B cell (primary cell): ENCODE results near the gene NF2. TPM values are rescaled to one million over a fixed set of nuclear protein-coding genes. Genes with fewer than 3 reads are reported as not detected.

Source experiments
- ATAC-seq: fragments of 200-7000 bp; cut with Tn5 transposase; one replicate; pipeline ENCODE4 v1.10.0; 2021; ENCODE audit warnings: low read depth, mild to moderate bottlenecking, moderate number of reproducible peaks, moderate library complexity
- CTCF ChIA-PET: fragments of 350-600 bp; sonication (Branson Sonifier 250); formaldehyde crosslinking; loops from one replicate; lab custom pipeline; 2021; ENCODE audit warnings: antibody characterized with exemption, inconsistent platforms; lab: Charles Lee
- POLR2A ChIA-PET: fragments of 350-600 bp; sonication (Branson Sonifier 250); formaldehyde crosslinking; loops from one replicate; lab custom pipeline; 2021; ENCODE audit warnings: antibody characterized with exemption; lab: Charles Lee
- DNase-seq: peaks from one replicate; pipeline ENCODE4 v3.0.0; 2013
- H2AFZ ChIP-seq: 2 replicates; pipeline ENCODE4 v1.6.1; 2012; ENCODE audit warnings: mild to moderate bottlenecking, low read depth, low read length; ENCODE audit not compliant: insufficient read depth, poor library complexity, severe bottlenecking
- H3K27ac ChIP-seq, 2 donors: 1 replicate in 1 of 2; 2 replicates in 1 of 2; pipeline ENCODE4 v1.5.1; 2012 to 2013; ENCODE audit warnings: low read length in 2 of 2, mild to moderate bottlenecking in 2 of 2, moderate library complexity in 1 of 2
- H3K27me3 ChIP-seq, 4 experiments: fragments of 200-600 bp in 1 of 4; sonication (generic) in 1 of 4; replicated peaks in 1 of 4; 1 replicate in 2 of 4; 2 replicates in 2 of 4; pipeline versions ENCODE4 v1.6.1 to v1.7.0; 2013 to 2016; ENCODE audit warnings: low read length in 3 of 4, mild to moderate bottlenecking in 2 of 4, mixed read lengths in 1 of 4, moderate library complexity in 1 of 4; ENCODE audit not compliant: insufficient read depth in 4 of 4, control insufficient read depth in 3 of 4; ENCODE audit errors: control extremely low read depth in 1 of 4
- H3K36me3 ChIP-seq, 2 experiments: replicated peaks in 1 of 2; 1 replicate in 1 of 2; 2 replicates in 1 of 2; pipeline versions ENCODE4 v1.6.1 to v1.7.1; 2013; ENCODE audit warnings: low read length in 1 of 2; ENCODE audit not compliant: insufficient read depth in 2 of 2, control insufficient read depth in 1 of 2; ENCODE audit errors: control extremely low read depth in 1 of 2, extremely low read depth in 1 of 2
- H3K4me1 ChIP-seq, 2 donors: fragments of 200-600 bp in 1 of 2; sonication (generic) in 1 of 2; 1 replicate in 1 of 2; 2 replicates in 1 of 2; pipeline versions ENCODE4 v1.5.1 to v1.6.1; 2013 to 2017; ENCODE audit warnings: low read length in 2 of 2; ENCODE audit not compliant: control insufficient read depth in 2 of 2, insufficient read depth in 2 of 2
- H3K4me2 ChIP-seq: replicated peaks from 2 replicates; pipeline ENCODE3; 2012; ENCODE audit warnings: mild to moderate bottlenecking, low read depth, low read length; ENCODE audit not compliant: poor library complexity, severe bottlenecking
- H3K4me3 ChIP-seq, 5 experiments: fragments of 200-600 bp in 1 of 5; sonication (generic) in 1 of 5; 1 replicate in 3 of 5; 2 replicates in 2 of 5; pipeline versions ENCODE4 v1.5.1 to v1.7.0; 2011 to 2016; ENCODE audit warnings: low read length in 4 of 5, mild to moderate bottlenecking in 4 of 5, low read depth in 2 of 5, control low read depth in 1 of 5, moderate library complexity in 1 of 5; ENCODE audit not compliant: insufficient read depth in 1 of 5; ENCODE audit errors: control extremely low read depth in 1 of 5, extremely low read depth in 1 of 5
- H3K79me2 ChIP-seq: fragments of 200-600 bp; sonication (generic); one replicate; pipeline ENCODE4 v1.6.0; 2016; ENCODE audit warnings: low read length; ENCODE audit not compliant: control insufficient read depth, insufficient read depth
- H3K9ac ChIP-seq: fragments of 200-600 bp; sonication (generic); 2 replicates; pipeline ENCODE4 v1.6.1; 2017; ENCODE audit warnings: mild to moderate bottlenecking, low read length, moderate library complexity
- H3K9me3 ChIP-seq, 3 donors: one replicate each; pipeline versions ENCODE4 v1.6.1 to v1.7.1; 2013; ENCODE audit warnings: low read length in 2 of 3; ENCODE audit not compliant: control insufficient read depth in 2 of 3, insufficient read depth in 1 of 3; ENCODE audit errors: control extremely low read depth in 1 of 3
- H4K20me1 ChIP-seq: 2 replicates; pipeline ENCODE4 v1.6.0; 2012; ENCODE audit warnings: mild to moderate bottlenecking, low read length; ENCODE audit not compliant: insufficient read depth, control insufficient read depth, poor library complexity, severe bottlenecking
- H3K27ac Mint-ChIP-seq: one replicate; pipeline ENCODE4 v1.8.0; 2021; ENCODE audit warnings: mixed read lengths
- H3K27me3 Mint-ChIP-seq: one replicate; pipeline ENCODE4 v1.8.0; 2021; ENCODE audit warnings: mixed read lengths
- H3K4me1 Mint-ChIP-seq: one replicate; pipeline ENCODE4 v1.8.0; 2021; ENCODE audit warnings: mixed read lengths
- H3K4me3 Mint-ChIP-seq: one replicate; pipeline ENCODE4 v1.8.0; 2021; ENCODE audit warnings: mixed read lengths
- H3K9me3 Mint-ChIP-seq: one replicate; pipeline ENCODE4 v1.8.0; 2022; ENCODE audit warnings: mixed read lengths; ENCODE audit not compliant: insufficient read depth
- EZH2 ChIP-seq: IDR thresholded peaks from 2 replicates; pipeline ENCODE4 v1.6.1; 2012; ENCODE audit warnings: borderline replicate concordance, low read depth, mild to moderate bottlenecking, moderate library complexity, low read length; ENCODE audit not compliant: insufficient read depth, poor library complexity, severe bottlenecking
- WGBS: methylation state at CpG from one replicate; pipeline ENCODE4 v1.1.5; 2013; ENCODE audit warnings: missing lambda C conversion rate; ENCODE audit not compliant: insufficient coverage; 5-methylcytosine and 5-hydroxymethylcytosine counted together
- intact Hi-C: fragments of 100-400 bp; cut with micrococcal nuclease; formaldehyde crosslinking; loops from one replicate; pipeline ENCODE4 v1.10.0; 2022
- polyA plus RNA-seq: library from polyadenylated mRNA; depleted of rRNA; stranded (reverse); fragments of >200 nt; gene quantifications from 2 replicates; pipeline ENCODE4 v1.2.3, GENCODE V29; 2012
- total RNA-seq, 2 donors: library from RNA; stranded (reverse); fragments of 120-200 nt in 1 of 2; gene quantifications; 1 replicate in 1 of 2; 2 replicates in 1 of 2; pipeline versions ENCODE4 v1.2.3 to v1.2.4, GENCODE V29; 2013 to 2022
- TF ChIP-seq, protein P1 (sequence below): fragments of 200-600 bp; IDR thresholded peaks from one replicate; pipeline ENCODE4 v1.8.0; 2022; ENCODE audit warnings: antibody characterized with exemption, mild to moderate bottlenecking

The NF2 gene
- total and polyA plus RNA-seq, 2 donors (not counting 1 experiment from before 2014, with no cell fraction given) = 9.4 to 26.6 TPM

DNA sequence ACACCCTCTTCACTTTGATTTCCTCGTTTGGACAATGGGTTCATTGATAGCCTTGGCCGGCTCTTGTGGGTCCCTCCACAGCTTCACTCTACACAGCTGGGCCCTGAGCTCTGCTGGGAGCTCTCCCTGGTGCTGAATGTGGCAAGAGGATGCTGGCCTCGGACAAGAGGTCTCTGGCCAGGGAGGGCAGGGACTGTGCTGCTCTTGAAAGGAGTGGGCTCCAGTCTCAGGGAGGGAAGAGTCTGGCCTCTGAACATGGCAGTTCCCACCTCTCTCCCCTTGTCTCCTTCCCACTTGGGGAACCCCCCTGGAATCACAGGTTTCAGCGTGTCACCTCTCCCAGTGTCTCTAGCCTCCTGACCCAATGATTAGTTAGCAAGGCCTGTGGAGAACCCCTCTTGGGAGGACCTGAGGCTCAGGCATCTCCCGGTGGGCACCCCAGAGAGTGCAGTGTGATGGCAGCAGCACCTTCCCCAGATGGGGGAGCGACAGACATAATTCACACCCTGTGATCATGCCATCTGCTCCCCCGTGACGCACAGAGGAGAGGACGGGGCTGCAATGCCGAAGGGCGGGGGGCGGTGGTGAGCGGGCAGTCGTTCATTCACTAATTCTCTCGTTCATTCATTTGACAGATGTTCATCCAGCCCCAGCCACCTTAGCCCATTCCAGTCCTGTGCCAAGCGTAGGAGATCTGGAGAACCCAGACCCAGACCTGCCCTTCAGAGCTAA is 113.5 kb downstream of the NF2 start:
- Histone ChIP-seq H3K27me3 (peaks cover 0 to 40% (median 12%) of the 10 kb centered on the region in 4 experiments), H3K4me1 (peaks cover 7 to 8% of the 10 kb centered on the region in 2 donors), H3K9ac (no peak overlapping the region), H2AFZ (no peak overlapping the region), H3K36me3 (no peaks in the 10 kb centered on the region), H3K9me3 (no peaks in the 10 kb centered on the region), H3K27ac (no peak overlapping the region), H4K20me1 (no peaks in the 10 kb centered on the region), H3K4me3 (no peak overlapping the region), H3K4me2 (no peak overlapping the region), H3K79me2 (no peaks in the 10 kb centered on the region)
- Mint-ChIP-seq H3K4me3 (no peak overlapping the region), H3K27me3 (peaks cover 48% of the 10 kb centered on the region), H3K9me3 (no peaks in the 10 kb centered on the region), H3K27ac (no peak overlapping the region), H3K4me1 (peaks cover 9% of the 10 kb centered on the region)
- DNase-seq = no peak
- ChIA-PET CTCF (interaction anchor here (1.3 kb wide), 1 partner anchor 287 kb away, joined by 3 read pairs; no protein-coding TSS in a partner anchor), POLR2A (no interaction called here)
- TF ChIP-seq, protein P1, sequence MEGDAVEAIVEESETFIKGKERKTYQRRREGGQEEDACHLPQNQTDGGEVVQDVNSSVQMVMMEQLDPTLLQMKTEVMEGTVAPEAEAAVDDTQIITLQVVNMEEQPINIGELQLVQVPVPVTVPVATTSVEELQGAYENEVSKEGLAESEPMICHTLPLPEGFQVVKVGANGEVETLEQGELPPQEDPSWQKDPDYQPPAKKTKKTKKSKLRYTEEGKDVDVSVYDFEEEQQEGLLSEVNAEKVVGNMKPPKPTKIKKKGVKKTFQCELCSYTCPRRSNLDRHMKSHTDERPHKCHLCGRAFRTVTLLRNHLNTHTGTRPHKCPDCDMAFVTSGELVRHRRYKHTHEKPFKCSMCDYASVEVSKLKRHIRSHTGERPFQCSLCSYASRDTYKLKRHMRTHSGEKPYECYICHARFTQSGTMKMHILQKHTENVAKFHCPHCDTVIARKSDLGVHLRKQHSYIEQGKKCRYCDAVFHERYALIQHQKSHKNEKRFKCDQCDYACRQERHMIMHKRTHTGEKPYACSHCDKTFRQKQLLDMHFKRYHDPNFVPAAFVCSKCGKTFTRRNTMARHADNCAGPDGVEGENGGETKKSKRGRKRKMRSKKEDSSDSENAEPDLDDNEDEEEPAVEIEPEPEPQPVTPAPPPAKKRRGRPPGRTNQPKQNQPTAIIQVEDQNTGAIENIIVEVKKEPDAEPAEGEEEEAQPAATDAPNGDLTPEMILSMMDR = no peak
- TF ChIP-seq EZH2 = no peak
- WGBS = 72% methylated on average over 16 of the region's 16 CpGs
- intact Hi-C loops = no loop called here
- ATAC-seq = no peak

DNA sequence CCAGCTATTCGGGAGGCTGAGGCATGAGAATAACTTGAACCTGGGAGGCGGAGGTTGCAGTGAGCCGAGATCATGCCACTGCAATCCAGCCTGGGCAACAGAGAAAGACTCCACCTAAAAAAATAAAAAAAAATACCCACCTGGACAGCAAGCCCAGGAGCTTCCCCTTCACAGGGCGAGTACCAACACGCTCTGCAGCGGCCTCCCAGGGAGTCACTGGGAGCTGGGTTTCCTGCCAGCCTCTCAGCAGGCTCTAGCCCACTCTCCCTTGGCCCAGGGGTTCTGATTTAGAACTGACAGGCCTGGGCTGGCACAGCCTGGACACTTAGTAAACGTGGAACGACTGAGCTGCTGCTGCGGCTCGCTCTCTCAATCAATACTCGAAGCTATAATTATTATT is 114.4 kb downstream of the NF2 start:
- ATAC-seq (no peak), DNase-seq (no peak)
- H3K9me3 ChIP-seq = no peaks in the 10 kb centered on the region
- H3K27me3 ChIP-seq = peaks cover 0 to 44% (median 12%) of the 10 kb centered on the region in 4 experiments
- H3K4me2 ChIP-seq = no peak overlapping the region
- H3K9ac ChIP-seq = no peak overlapping the region
- ChIA-PET CTCF (no interaction called here), POLR2A (no interaction called here)
- no peaks in the 10 kb centered on the region for H3K36me3 ChIP-seq
- no peak overlapping the region for H3K4me3 Mint-ChIP-seq
- no peak overlapping the region for H3K4me3 ChIP-seq
- WGBS = 85% methylated on average over 5 of the region's 11 CpGs
- no peak overlapping the region for H3K27ac ChIP-seq
- TF ChIP-seq, protein P1 = no peak
- TF ChIP-seq EZH2 = no peak
- no peak overlapping the region for H3K27ac Mint-ChIP-seq
- no peaks in the 10 kb centered on the region for H3K9me3 Mint-ChIP-seq
- H3K4me1 ChIP-seq = peaks cover 7 to 8% of the 10 kb centered on the region in 2 donors
- H3K4me1 Mint-ChIP-seq = peaks cover 9% of the 10 kb centered on the region
- intact Hi-C loops = no loop called here
- no peaks in the 10 kb centered on the region for H4K20me1 ChIP-seq
- H3K27me3 Mint-ChIP-seq = peaks cover 48% of the 10 kb centered on the region
- H3K79me2 ChIP-seq = no peaks in the 10 kb centered on the region
- H2AFZ ChIP-seq = no peak overlapping the region
